Activated T-helper 1 cell treated with Interleukin-2 at 50 U/mL for 16 hours (primary cell): Measurements from ENCODE around the gene MYLIP.
"Not testable (repeated sequence)": the region's sequence is repeated elsewhere in the genome, so short reads cannot be mapped to it uniquely, and the experiment has no call there.

ENCODE experiments used
- DNase-seq: peaks from one replicate; pipeline ENCODE4 v3.0.0-alpha.2; 2020; ENCODE audit warnings: low read depth

Gene MYLIP

DNA sequence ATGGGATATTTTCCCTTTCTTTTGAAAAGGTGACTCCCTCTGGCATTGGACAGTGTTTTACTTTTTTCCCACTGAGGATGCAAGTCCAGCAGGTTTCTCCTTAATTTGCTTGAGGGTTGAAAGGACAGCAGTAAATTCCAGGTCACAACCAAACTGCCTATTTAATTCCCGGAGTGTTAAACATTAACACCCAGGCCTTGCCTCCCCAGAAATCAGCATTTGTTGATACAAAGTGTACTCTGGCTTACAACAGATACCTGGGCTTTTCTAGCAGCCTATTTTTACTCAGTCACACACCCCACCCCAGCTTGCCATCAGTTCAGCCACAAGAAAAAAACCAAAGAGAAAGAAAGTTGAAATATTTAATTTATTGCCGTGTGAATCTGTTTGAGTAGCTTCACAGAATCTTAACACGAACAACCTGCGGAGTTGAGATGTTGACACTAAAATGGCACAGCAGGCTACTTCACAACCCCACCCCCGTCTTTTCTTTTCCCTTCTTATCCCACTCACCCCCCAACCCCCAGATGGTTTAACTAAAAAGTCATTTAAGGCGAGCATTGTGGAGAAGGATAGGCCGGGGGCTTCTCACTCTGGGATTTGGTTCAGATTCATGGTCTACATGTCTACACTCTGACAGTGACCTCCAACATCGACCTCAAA is 45.7 kb downstream of the MYLIP start:
- no peak for DNase-seq

DNA sequence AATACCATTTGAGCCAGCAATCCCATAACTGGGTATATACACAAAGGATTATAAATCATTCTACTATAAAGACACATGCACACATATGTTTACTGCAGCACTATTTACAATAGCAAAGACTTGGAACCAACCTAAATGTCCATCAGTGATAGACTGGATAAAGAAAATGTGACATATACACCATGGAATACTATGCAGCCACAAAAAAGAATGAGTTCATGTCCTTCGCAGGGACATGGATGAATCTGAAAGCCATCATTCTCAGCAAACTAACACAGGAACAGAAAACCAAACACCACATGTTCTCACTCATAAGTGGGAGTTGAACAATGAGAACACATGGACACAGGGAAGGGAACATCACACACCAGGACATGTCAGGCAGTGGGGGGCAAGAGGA is 47.7 kb downstream of the MYLIP start:
- not testable (repeated sequence) for DNase-seq

- DNase-seq: no peak
Measured at GRCh38 chr6:16177881-16178280, 49.0 kb downstream of the MYLIP start.

GRCh38 chr6:16178351-16178750 is 49.5 kb downstream of the MYLIP start:
- DNase-seq: no peak

DNA sequence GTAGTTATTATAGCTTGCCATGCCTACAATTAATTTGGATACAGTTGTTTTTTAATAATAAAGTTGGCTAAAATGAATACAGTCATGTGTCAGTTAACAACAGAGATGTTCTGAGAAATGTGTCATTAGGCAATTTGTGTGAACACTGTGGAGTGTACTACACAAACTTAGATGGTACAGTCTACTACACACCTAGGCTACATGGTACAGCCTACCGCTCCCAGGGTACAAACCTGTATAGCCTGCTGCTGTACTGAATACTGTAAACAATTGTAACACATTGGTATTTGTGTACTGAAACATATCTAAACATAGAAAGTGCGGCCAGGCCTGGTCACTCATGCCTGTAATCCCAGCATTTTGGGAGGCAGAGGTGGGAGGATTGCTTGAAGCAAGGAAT is 50.2 kb downstream of the MYLIP start:
- DNase-seq: no peak

- DNase-seq: peak; percentile 17
Measured at GRCh38 chr6:16179970-16180431, 51.1 kb downstream of the MYLIP start.

DNA sequence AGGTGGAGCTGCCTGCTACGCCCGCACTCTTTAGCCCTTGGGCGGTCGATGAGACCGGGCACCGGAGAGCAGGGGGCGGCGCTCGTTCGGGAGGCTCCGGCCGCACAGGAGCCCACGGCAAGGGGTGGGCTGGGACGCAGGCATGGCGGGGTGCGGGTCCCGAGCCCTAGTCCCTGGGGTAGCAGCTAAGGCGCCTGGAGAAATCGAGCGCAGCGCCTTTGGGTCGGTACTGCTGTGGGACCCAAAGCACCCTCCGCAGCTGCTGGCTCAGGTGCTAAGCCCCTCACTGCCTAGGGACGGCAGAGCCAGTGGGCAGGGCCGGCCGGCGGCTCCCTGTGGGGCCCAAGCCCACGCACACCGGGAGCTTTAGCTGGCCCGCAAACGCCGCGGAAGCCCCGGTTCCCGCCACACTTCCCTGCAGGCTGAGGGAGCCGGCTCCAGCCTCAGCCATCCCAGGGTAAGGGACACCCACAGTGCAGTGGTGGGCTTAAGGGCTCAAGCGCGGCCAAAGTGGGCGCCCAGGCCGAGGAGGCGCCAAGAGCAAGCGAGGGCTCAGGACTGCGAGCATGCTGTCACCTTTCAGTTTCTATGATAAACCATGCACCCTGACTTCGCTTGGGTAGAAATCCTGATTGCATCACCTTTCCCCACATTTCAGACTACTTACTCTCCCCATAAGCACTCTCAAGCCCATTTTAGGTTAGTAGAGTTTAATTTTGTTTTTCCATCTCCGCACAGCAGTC is 52.0 kb downstream of the MYLIP start:
- no peak for DNase-seq

GRCh38 chr6:16181439-16182297 is 52.8 kb downstream of the MYLIP start:
- no peak for DNase-seq

DNA sequence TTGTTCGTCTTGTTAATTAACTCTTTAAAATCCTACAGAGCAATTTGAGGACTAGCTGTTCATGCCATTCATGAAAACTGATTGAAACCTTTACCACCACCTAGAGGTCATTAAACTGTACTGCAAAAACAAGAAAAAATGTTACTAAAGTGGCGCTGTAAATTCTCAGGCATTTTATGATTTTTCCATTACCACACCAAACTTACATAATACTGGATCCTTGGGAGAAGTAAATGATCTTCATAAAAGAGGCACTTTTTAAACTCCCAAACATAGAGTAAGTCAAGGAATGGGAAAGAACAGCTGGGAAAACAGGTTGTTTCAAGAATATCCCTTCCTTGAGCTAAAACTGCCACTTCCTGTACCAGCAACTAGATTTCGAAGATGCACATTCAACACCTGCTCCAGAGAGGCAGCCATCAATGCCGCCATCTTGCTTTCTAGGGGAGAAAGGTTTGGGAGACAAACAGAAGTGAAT is 54.3 kb downstream of the MYLIP start:
- no peak for DNase-seq

DNA sequence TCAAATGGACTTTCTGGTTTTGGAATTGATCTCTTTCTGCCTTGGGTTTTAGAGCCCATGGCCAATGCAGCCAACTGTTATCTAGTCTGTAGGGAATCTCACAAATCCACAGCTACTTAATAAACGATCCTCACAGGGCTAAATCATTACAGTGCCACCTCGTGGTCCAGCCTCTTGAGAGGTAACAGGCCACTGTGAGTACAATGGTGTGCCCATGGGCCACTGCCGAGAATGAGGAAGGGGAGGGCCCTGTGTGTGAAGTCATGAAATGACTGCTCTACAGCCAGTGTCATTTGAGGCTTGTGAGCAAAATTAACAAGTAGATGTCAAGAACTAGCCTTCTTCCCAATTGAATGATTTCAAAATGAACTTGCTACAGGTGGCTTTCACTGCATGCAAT is 55.2 kb downstream of the MYLIP start:
- no peak for DNase-seq

GRCh38 chr6:16184551-16184950 is 55.7 kb downstream of the MYLIP start:
- no peak for DNase-seq

DNA sequence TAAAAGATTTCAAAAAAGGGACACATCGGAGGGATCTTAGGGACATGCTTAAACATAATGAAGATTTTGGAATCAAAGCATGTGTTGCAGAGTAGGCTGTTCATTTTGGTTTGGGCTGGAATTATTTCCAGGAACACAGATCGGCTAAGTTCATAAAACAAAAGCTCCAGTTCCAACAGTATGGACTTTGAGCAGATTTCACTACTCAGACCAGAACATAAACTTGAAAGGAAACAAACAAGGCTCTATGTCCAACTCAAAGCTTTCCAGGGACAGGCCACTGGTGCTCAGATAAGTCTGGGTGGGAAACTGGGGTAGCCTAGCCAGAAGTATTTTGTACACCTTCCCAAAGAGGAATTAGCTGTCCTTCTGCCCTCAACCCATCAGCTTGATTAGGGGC is 58.3 kb downstream of the MYLIP start:
- DNase-seq: no peak

- no peak for DNase-seq
Measured at GRCh38 chr6:16190214-16190613, 61.3 kb downstream of the MYLIP start.

- DNase-seq: no peak
Measured at GRCh38 chr6:16196260-16196983, 67.5 kb downstream of the MYLIP start.

DNA sequence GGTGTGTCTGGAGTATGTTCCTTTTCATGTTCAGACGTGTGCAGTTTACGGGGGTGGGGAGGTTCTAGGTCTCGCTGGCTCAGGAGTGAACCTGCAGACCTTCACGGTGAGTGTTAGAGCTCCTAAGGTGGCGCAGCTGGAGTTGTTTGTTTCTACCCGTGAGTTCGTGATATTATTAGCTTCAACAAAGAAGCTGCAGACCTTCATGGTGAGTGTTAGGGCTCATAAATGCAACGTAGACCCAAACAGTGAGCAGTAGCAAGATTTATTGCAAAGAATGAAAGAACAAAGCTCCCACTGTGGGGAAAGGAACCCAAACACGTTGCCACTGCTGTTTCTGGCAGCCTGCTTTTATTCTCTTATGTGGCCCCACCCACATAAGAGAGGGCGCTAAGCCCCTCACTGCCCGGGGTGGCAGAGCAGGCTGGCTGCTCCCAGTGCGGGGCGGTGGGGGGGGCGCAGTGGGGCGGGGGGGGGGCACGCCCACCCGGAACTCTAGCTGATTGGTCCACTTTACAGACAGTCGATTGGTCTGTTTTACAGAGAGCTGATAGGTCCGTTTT is 68.2 kb downstream of the MYLIP start:
- no peak for DNase-seq
